Dermis microvascular lymphatic vessel endothelial cell (primary cell): ENCODE data around the gene HTR5A. TPM values are rescaled to one million over a fixed set of nuclear protein-coding genes. Genes with fewer than 3 reads are reported as not detected.
"Not testable (repeated sequence)": the region's sequence is repeated elsewhere in the genome, so short reads cannot be mapped to it uniquely, and the experiment has no call there.

Source experiments
- DNase-seq, 2 donors: peaks; one replicate each; pipeline versions ENCODE4 v3.0.0 to v3.0.0-alpha.2; 2010; ENCODE audit warnings: low read depth in 2 of 2
- total RNA-seq: library from RNA; depleted of rRNA; stranded (reverse); fragments of >200 nt; gene quantifications from 2 replicates; pipeline ENCODE4 v1.2.1, GENCODE V29; 2014

HTR5A gene
- total RNA-seq: not detected in 2 replicates

GRCh38 chr7:155069992-155070751, at the start of gene HTR5A:
Gene HTR5A, plus strand, starts transcription at chr7:155070324. Its CDS starts 576 bp downstream, at chr7:155070900.
- peak; percentile 77 to 91 for DNase-seq

GRCh38 chr7:155020996-155021395, 49.1 kb upstream of the HTR5A start:
- no peak for DNase-seq

- no peak for DNase-seq
Measured at GRCh38 chr7:155021699-155022145, 48.4 kb upstream of the HTR5A start.

GRCh38 chr7:155027879-155028278, 42.2 kb upstream of the HTR5A start:
- DNase-seq: no peak

GRCh38 chr7:155032978-155033377, 37.1 kb upstream of the HTR5A start:
- DNase-seq: no peak

- DNase-seq: not testable (repeated sequence)
Measured at GRCh38 chr7:155034495-155034894, 35.6 kb upstream of the HTR5A start.

- no peak for DNase-seq
Measured at GRCh38 chr7:155038335-155038734, 31.8 kb upstream of the HTR5A start.

- DNase-seq: no peak
Measured at GRCh38 chr7:155043756-155044155, 26.4 kb upstream of the HTR5A start.

- DNase-seq: no peak
Measured at GRCh38 chr7:155048006-155048405, 22.1 kb upstream of the HTR5A start.

GRCh38 chr7:155051355-155051754, 18.8 kb upstream of the HTR5A start:
- DNase-seq: no peak

- no peak for DNase-seq
Measured at GRCh38 chr7:155053002-155053401, 17.1 kb upstream of the HTR5A start.

- DNase-seq: no peak
Measured at GRCh38 chr7:155054761-155055160, 15.4 kb upstream of the HTR5A start.

- DNase-seq: no peak
Measured at GRCh38 chr7:155057076-155057475, 13.0 kb upstream of the HTR5A start.

- DNase-seq: no peak
Measured at GRCh38 chr7:155058896-155059295, 11.2 kb upstream of the HTR5A start.

GRCh38 chr7:155059703-155060102, 10.4 kb upstream of the HTR5A start:
- no peak for DNase-seq

GRCh38 chr7:155062411-155062810, 7.7 kb upstream of the HTR5A start:
- DNase-seq: no peak

GRCh38 chr7:155064186-155064585, 5.9 kb upstream of the HTR5A start:
- DNase-seq: no peak

- peak; percentile 86 to 92 for DNase-seq
Measured at GRCh38 chr7:155066417-155066950, 3.6 kb upstream of the HTR5A start.

- no peak for DNase-seq
Measured at GRCh38 chr7:155071121-155071651, 1.1 kb downstream of the HTR5A start.

- DNase-seq: no peak
Measured at GRCh38 chr7:155071916-155072571, 1.9 kb downstream of the HTR5A start.

- no peak for DNase-seq
Measured at GRCh38 chr7:155073922-155074321, 3.8 kb downstream of the HTR5A start.

GRCh38 chr7:155084021-155084420, 13.9 kb downstream of the HTR5A start:
- DNase-seq: no peak
